Stomach (tissue), 9 donors: Measurements from ENCODE around the gene SOX6. TPM values are rescaled to one million over a fixed set of nuclear protein-coding genes. Genes with fewer than 3 reads are reported as not detected.

ENCODE experiments used
- DNase-seq, 2 donors: peaks; one replicate each; pipeline versions ENCODE4 v3.0.0 to v3.0.0-alpha.2; 2013 to 2019
- H3K27ac ChIP-seq, 5 donors: fragments of 200-600 bp in 4 of 5; sonication (generic) in 4 of 5; one replicate each; pipeline ENCODE4 v1.5.1; 2013 to 2019; ENCODE audit warnings: mild to moderate bottlenecking in 1 of 5, moderate library complexity in 1 of 5
- H3K27me3 ChIP-seq, 3 donors: fragments of 200-600 bp; sonication (generic); one replicate each; pipeline ENCODE4 v1.5.1; 2017 to 2019; ENCODE audit warnings: mixed run types in 1 of 3
- H3K36me3 ChIP-seq, 4 donors: fragments of 200-600 bp; sonication (generic); 1 replicate in 3 of 4; 2 replicates in 1 of 4; pipeline ENCODE4 v1.5.1; 2016 to 2019
- H3K4me1 ChIP-seq, 4 donors: fragments of 200-600 bp; sonication (generic); one replicate each; pipeline ENCODE4 v1.5.1; 2016 to 2019
- H3K4me3 ChIP-seq, 4 donors: fragments of 200-600 bp; sonication (generic) in 3 of 4; one replicate each; pipeline ENCODE4 v1.5.1; 2016 to 2019; ENCODE audit warnings: mild to moderate bottlenecking in 1 of 4
- H3K9me3 ChIP-seq, 4 donors: fragments of 200-600 bp; sonication (generic); one replicate each; pipeline ENCODE4 v1.5.1; 2016 to 2019
- EP300 ChIP-seq: sonication (generic); formaldehyde crosslinking; IDR thresholded peaks from one replicate; pipeline ENCODE4 v1.6.1; 2017; ENCODE audit warnings: antibody characterized with exemption
- POLR2A ChIP-seq, 4 donors: fragments of 450-650 bp; IDR thresholded peaks; one replicate each; pipeline ENCODE4 v1.6.1; 2016; ENCODE audit warnings: antibody characterized with exemption in 4 of 4, control low read depth in 2 of 4, mild to moderate bottlenecking in 1 of 4, moderate library complexity in 1 of 4
- POLR2AphosphoS5 ChIP-seq, 3 donors: sonication (generic); formaldehyde crosslinking; IDR thresholded peaks; one replicate each; pipeline ENCODE4 v1.6.1; 2016; ENCODE audit warnings: antibody characterized with exemption in 3 of 3
- WGBS, 5 donors: extraction: QIAGEN DNeasy Blood & Tissue Kit in 3 of 5; methylation state at CpG; one replicate each; pipeline versions ENCODE4 v1.1.5 to v1.1.7; 2013 to 2018; 5-methylcytosine and 5-hydroxymethylcytosine counted together
- intact Hi-C: fragments of 100-400 bp; cut with DNase I; formaldehyde crosslinking; loops from one replicate; pipeline ENCODE4 v1.15.1; 2023; ENCODE audit warnings: low total_unique reads
- polyA plus RNA-seq, 3 donors: library from polyadenylated mRNA; stranded (reverse); fragments of 200-250 nt; gene quantifications; one replicate each; pipeline ENCODE4 v1.2.3, GENCODE V29; 2013
- total RNA-seq, 5 donors: library from RNA; depleted of rRNA; stranded (reverse); fragments of >200 nt; gene quantifications; one replicate each; pipeline versions ENCODE4 v1.1.0 to v1.2.3, GENCODE V29; 2014 to 2016
- TF ChIP-seq, protein P1 (sequence below), 7 experiments: fragments of 450-650 bp in 4 of 7; fragments of 200-600 bp in 3 of 7; sonication (generic) in 3 of 7; IDR thresholded peaks; one replicate each; pipeline ENCODE4 v1.5.1; 2016 to 2019; ENCODE audit warnings: antibody characterized with exemption in 7 of 7, control low read depth in 2 of 7, mild to moderate bottlenecking in 1 of 7
- donor health status: healthy with polysubstance abuse.
- donor health status: Bipolar disorder and iron deficiency.
- donor health status: healthy.

The SOX6 gene
- total and polyA plus RNA-seq, 8 donors: 1.2 to 13.6 (median 4.5) TPM

DNA sequence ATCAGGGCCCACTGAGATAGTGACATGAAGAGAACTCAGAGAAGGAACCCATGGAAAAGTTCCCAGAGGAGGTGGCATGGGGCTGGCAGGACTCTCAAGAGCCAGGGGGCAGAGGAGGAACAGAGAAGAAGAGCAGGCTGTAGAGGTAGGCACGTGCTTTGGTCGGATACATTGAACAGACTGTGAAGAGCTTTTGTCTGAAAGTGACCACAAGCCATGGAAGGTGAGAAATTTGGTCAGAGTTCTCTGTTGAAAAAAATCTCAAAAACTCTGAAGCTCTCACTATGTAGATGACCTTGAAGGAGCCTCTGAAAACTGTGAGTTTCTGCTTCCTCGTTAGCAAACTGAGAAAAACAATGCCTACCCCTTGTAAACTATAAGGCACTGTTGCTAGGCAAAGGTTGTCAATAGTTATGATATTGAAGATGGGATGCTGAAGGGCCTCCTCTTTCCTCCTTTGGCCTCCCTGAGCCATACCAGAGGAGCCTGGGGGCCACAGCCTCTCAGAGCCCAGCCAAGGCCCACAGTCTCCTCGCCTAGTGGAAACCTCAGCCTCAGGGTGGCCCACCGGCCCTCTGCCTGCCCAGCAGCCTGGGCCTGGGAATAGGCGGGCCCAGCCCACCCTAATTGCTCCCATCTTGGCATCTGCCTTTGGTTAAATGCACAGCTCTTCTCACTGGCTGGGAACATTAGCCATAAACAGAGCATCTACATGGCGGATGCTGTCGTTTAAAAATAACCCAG is 415.7 kb downstream of the SOX6 start:
- H3K36me3 ChIP-seq: no peaks in the 10 kb centered on the region
- intact Hi-C loops: no loop called here
- no peaks in the 10 kb centered on the region for H3K27me3 ChIP-seq
- H3K27ac ChIP-seq: no peak overlapping the region
- no peak overlapping the region for H3K4me3 ChIP-seq
- TF ChIP-seq, protein P1, sequence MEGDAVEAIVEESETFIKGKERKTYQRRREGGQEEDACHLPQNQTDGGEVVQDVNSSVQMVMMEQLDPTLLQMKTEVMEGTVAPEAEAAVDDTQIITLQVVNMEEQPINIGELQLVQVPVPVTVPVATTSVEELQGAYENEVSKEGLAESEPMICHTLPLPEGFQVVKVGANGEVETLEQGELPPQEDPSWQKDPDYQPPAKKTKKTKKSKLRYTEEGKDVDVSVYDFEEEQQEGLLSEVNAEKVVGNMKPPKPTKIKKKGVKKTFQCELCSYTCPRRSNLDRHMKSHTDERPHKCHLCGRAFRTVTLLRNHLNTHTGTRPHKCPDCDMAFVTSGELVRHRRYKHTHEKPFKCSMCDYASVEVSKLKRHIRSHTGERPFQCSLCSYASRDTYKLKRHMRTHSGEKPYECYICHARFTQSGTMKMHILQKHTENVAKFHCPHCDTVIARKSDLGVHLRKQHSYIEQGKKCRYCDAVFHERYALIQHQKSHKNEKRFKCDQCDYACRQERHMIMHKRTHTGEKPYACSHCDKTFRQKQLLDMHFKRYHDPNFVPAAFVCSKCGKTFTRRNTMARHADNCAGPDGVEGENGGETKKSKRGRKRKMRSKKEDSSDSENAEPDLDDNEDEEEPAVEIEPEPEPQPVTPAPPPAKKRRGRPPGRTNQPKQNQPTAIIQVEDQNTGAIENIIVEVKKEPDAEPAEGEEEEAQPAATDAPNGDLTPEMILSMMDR (IDR thresholded peaks at IDR 0.05): no peak
- DNase-seq: no peak
- no peaks in the 10 kb centered on the region for H3K9me3 ChIP-seq
- 82 to 90% (median 87%) methylated on average over 8 of the region's 8 CpGs for WGBS, 5 donors
- peaks cover 0 to 10% (median 0%) of the 10 kb centered on the region in 4 donors for H3K4me1 ChIP-seq

DNA sequence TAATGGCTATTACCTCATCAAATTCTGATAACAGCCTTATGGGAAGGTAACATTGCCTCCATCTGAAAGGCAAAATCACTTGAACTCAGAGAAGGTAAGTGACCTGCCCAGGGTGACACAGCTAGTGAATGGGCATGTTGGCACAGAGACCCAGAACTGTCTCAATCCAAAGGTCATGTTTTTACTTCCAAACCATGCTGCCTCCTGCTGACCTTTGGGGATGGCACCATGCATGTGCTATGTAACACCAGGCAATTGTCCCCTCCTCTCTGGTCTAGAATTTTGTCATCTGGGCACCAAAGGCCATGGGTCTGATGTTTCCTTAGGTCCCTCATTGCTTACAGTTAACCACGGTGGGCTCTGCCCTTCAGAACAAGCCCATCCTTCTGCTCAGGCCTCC is 417.4 kb downstream of the SOX6 start:
- no peaks in the 10 kb centered on the region for H3K27me3 ChIP-seq
- H3K9me3 ChIP-seq: no peaks in the 10 kb centered on the region
- TF ChIP-seq, protein P1 (IDR thresholded peaks at IDR 0.05): no peak
- TF ChIP-seq POLR2A (IDR thresholded peaks at IDR 0.05) (no peak), POLR2AphosphoS5 (IDR thresholded peaks at IDR 0.05) (no peak), EP300 (no peak)
- H3K4me1 ChIP-seq: peaks cover 0 to 10% (median 0%) of the 10 kb centered on the region in 4 donors
- H3K27ac ChIP-seq: peak overlapping the region in 3 of 5 donors; percentile 34 to 78 (median 73)
- intact Hi-C loops: no loop called here
- WGBS, 5 donors: 83 to 98% (median 91%) methylated on average over 1 of the region's 1 CpG
- no peak overlapping the region for H3K4me3 ChIP-seq
- H3K36me3 ChIP-seq: no peaks in the 10 kb centered on the region
- DNase-seq: no peak

DNA sequence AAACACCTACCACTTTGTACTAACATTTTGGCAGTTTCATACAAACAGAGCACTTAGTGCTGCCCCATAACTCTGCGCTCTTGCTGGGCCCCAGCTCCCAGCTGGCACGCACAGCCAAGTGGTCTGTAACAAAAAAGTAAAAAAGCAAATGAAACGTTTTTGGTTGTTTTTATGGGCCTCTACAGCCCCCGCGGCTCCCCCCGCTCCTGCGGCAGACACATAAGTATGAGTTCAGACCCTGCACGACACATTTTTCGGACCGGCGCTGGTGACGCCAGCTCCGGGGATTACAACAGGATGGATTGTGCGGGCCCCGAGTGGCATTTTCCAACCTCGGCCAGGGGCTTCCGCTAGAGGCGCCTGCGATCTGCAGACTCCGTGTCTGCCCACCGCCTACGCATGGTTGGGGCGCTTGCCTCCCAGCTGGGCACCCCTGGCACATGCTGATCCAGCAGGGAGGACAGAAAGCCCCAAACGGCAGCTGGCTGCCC is 418.2 kb downstream of the SOX6 start:
- peaks cover 0 to 10% (median 0%) of the 10 kb centered on the region in 4 donors for H3K4me1 ChIP-seq
- H3K36me3 ChIP-seq: no peaks in the 10 kb centered on the region
- H3K9me3 ChIP-seq: no peaks in the 10 kb centered on the region
- peak in 1 of 2 donors; percentile 56 for DNase-seq
- intact Hi-C loops: no loop called here
- H3K4me3 ChIP-seq: peak overlapping the region in 3 of 4 donors; percentile 10 to 25 (median 17)
- TF ChIP-seq, protein P1 (IDR thresholded peaks at IDR 0.05): peak in 1 of 7 experiments; percentile 8
- no peak for TF ChIP-seq EP300
- H3K27me3 ChIP-seq: no peaks in the 10 kb centered on the region
- peak overlapping the region in 4 of 5 donors; percentile 4 to 78 (median 54) for H3K27ac ChIP-seq
- WGBS, 5 donors: 67 to 91% (median 81%) methylated on average over 9 to 24 of the region's 24 CpGs

DNA sequence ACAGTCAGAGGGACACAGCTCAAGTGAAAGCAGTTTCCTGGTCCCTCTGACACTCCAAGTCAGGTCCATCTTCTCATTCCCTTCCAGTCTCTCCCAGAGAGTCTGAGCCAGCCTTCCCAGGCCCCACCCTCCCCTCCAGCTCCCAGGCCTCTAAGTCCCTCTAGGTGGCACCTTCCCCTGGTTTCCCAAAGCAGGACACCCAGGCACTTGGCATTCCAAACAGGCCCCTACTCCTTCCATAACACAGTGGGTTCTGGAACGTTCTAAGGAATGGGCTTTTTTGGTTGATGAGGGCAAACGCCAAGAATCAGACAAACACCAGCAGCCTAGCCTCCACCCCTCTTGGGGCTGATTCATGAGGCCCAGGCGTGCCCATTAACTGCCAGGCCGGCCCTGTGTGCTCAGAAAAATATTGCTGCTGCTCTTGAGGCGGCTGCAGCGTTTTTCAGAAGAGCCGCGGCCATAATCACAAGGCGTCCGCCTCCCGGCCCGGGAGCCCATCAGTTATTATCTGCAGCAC is 418.7 kb downstream of the SOX6 start:
- no peaks in the 10 kb centered on the region for H3K9me3 ChIP-seq
- peak overlapping the region in 3 of 4 donors; percentile 10 to 25 (median 17) for H3K4me3 ChIP-seq
- TF ChIP-seq EP300: no peak
- no peak for TF ChIP-seq POLR2AphosphoS5 (IDR thresholded peaks at IDR 0.05)
- TF ChIP-seq POLR2A (IDR thresholded peaks at IDR 0.05): no peak
- TF ChIP-seq, protein P1 (IDR thresholded peaks at IDR 0.05): no peak
- 63 to 83% (median 73%) methylated on average over 12 of the region's 12 CpGs for WGBS, 5 donors
- H3K36me3 ChIP-seq: no peaks in the 10 kb centered on the region
- peak overlapping the region in 4 of 5 donors; percentile 4 to 78 (median 54) for H3K27ac ChIP-seq
- H3K4me1 ChIP-seq: peaks cover 0 to 10% (median 0%) of the 10 kb centered on the region in 4 donors
- intact Hi-C loops: no loop called here
- no peaks in the 10 kb centered on the region for H3K27me3 ChIP-seq
- DNase-seq: no peak
